ENCODE data around the gene DSCAML1.

DSCAML1 gene

DNA sequence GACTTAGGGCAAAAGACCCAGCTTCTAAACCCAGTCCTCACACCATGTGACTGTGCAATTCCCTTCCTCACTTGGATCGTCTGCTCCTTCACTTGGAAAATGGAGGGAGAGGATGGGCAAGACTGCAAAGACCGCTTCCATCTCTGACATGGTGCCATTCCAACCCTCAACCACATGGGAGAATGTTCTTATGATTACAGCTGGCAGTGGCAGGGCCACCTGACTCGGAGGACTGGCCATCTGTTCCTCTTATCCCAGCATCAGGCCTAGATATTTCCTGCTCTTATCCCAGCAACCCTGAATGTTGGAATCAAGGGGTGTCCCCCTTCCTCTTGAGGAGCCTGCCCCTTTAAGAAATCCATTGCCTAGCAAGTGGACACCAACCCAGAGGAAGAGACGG, 15.4 kb downstream of the DSCAML1 start:
- no peak overlapping the region for H3K4me3 ChIP-seq (ENCODE audit: control insufficient read depth, low read depth, low read length)
- no peak for DNase-seq (ENCODE audit: low read depth)
- TF ChIP-seq, protein P1, sequence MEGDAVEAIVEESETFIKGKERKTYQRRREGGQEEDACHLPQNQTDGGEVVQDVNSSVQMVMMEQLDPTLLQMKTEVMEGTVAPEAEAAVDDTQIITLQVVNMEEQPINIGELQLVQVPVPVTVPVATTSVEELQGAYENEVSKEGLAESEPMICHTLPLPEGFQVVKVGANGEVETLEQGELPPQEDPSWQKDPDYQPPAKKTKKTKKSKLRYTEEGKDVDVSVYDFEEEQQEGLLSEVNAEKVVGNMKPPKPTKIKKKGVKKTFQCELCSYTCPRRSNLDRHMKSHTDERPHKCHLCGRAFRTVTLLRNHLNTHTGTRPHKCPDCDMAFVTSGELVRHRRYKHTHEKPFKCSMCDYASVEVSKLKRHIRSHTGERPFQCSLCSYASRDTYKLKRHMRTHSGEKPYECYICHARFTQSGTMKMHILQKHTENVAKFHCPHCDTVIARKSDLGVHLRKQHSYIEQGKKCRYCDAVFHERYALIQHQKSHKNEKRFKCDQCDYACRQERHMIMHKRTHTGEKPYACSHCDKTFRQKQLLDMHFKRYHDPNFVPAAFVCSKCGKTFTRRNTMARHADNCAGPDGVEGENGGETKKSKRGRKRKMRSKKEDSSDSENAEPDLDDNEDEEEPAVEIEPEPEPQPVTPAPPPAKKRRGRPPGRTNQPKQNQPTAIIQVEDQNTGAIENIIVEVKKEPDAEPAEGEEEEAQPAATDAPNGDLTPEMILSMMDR (IDR thresholded peaks at IDR 0.05; ENCODE audit: control insufficient read depth, insufficient read depth, low read depth, low read length, missing control alignments) = no peak

DNA sequence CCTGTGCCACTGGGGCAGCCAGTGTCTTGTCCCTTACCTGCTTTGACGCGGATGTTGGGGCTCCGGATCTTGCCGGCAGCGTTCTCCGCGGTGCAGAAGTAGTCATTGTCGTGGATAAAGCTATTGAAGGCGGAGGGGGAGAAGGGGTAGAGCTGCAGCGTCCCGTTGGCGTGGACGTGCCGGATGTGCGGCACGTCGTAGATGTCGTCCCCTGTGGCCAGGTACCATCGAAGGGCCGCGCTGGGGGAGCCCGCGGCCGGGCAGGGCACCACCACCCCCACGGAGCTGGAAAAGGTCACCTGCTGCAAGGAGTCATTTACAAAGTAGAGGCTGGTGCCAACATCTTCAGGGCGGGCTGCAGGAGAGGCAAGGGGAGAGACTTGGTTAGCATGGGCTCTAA, 16.6 kb downstream of the DSCAML1 start:
- H3K4me3 ChIP-seq (ENCODE audit: control insufficient read depth, low read depth, low read length) = no peak overlapping the region
- TF ChIP-seq, protein P1 (IDR thresholded peaks at IDR 0.05; ENCODE audit: control insufficient read depth, insufficient read depth, low read depth, low read length, missing control alignments) = no peak
- no peak for DNase-seq (ENCODE audit: low read depth)

DNA sequence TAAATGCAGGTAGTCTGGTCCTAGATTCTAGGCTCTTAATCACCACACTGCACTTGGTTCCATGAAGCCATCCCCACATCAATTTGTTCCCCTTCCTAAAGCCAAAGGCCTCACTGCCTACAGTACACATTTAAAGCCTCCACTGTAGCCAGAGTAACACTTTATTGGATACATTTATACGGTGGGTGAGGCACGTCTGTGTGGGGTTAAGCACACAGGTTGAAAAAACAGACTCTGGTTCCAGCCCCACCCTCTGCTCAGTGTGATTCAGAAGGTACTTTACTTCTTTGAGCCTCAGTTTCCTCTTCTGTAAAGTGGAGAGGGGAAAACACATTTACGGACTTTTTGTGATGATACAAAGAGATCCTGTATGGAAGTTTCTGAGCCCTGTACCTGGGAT, 22.5 kb downstream of the DSCAML1 start:
- no peak for DNase-seq (ENCODE audit: low read depth)
- TF ChIP-seq, protein P1 (IDR thresholded peaks at IDR 0.05; ENCODE audit: control insufficient read depth, insufficient read depth, low read depth, low read length, missing control alignments) = no peak

DNA sequence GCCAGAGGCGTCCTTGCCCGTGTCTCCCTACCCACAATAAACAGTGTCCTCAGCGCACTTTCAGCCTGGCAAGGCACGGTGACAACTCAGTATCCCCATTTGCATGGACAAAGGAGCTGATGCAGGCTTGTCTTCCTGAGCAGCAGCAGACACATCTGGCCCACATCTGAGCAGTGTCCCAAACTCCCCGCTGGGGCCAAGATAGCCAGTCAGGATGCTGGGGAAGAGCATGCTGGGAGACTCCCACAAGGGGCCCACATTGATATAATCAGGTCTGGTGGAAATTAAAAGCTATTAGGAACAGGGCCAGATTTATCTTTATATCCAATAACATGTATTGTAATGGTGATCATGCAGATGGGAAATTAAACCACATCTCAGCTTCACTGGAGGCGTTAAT, 24.7 kb downstream of the DSCAML1 start:
- no peak overlapping the region for H3K4me3 ChIP-seq (ENCODE audit: control insufficient read depth, low read depth, low read length)
- no peak for DNase-seq (ENCODE audit: low read depth)
- TF ChIP-seq, protein P1 (IDR thresholded peaks at IDR 0.05; ENCODE audit: control insufficient read depth, insufficient read depth, low read depth, low read length, missing control alignments) = no peak

More for the DNA sequence above, 22.5 kb downstream of the DSCAML1 start:
- H3K4me3 ChIP-seq (ENCODE audit: control insufficient read depth, low read depth, low read length) = no peak overlapping the region

DNA sequence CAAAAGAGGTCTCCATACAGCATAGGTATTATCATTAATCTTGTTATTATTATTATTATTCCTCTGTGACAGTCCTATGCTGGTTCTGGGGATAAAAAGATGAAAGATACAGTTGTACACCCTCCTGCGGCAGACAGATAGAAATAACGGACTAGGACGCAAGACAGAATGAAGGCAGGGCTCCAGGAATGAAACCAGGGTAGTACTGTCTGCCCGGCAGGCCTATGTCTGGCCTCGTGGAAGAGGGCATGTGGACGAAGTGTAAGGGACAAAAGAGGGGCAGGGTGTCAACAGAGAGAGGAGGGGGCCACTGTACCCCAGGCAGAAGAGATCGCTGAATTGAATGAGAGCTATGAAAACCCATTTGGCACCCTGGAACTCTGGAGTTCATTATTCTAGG, 25.2 kb downstream of the DSCAML1 start:
- DNase-seq (ENCODE audit: low read depth) = no peak
- TF ChIP-seq, protein P1 (IDR thresholded peaks at IDR 0.05; ENCODE audit: control insufficient read depth, insufficient read depth, low read depth, low read length, missing control alignments) = no peak
- H3K4me3 ChIP-seq (ENCODE audit: control insufficient read depth, low read depth, low read length) = no peak overlapping the region

DNA sequence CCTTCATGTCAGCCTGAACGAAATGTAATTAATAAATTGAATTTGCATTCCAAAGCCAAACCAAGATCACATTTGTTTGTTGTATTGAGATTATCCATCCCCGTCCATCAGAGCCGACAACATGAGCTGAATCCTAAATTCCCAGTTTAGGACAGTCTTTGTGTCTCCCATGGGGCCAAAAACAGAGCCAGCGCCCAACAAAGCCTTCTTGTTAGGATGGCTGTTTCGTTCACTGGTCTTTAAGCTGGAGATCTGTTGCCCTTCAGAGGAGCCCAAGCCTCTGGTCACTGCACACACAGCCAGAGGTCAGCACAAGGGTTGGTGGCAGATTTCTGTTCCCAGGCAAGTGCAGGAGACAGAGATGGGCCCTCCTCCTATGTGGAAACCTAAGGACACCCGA, 25.8 kb downstream of the DSCAML1 start:
- TF ChIP-seq, protein P1 (IDR thresholded peaks at IDR 0.05; ENCODE audit: control insufficient read depth, insufficient read depth, low read depth, low read length, missing control alignments) = no peak
- no peak overlapping the region for H3K4me3 ChIP-seq (ENCODE audit: control insufficient read depth, low read depth, low read length)
- DNase-seq (ENCODE audit: low read depth) = no peak

DNA sequence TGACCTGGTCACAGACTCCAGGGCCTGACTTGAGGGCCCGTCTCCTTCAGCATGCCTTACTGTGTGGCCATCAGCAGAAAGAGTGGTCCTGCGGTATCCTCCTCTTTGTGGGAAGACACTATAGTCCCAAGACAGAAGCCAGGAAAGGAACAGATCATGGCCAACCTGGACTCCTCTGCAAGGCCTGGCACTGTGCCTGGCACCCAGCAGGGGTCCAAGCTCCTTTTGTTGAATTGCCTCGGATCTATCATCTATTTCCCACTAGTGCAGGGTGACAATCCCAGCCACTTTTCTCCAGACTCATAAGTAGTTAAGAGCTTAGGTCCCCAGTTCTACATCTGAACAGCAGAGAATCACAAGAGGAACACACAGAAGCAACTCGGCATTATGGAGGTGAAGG, 27.0 kb downstream of the DSCAML1 start:
- TF ChIP-seq, protein P1 (IDR thresholded peaks at IDR 0.05; ENCODE audit: control insufficient read depth, insufficient read depth, low read depth, low read length, missing control alignments) = no peak
- H3K4me3 ChIP-seq (ENCODE audit: control insufficient read depth, low read depth, low read length) = no peak overlapping the region
- DNase-seq (ENCODE audit: low read depth) = no peak

Data from AG09309 (cell line).